K562 (cell line): ENCODE data around the gene NDUFV2.

Experiments used
- ATF7 ChIP-seq: fragments of 450-650 bp; IDR thresholded peaks from 2 replicates; pipeline ENCODE4 v1.7.1; 2014; ENCODE audit warnings: mild to moderate bottlenecking, moderate library complexity
- KDM5B ChIP-seq: fragments of 200-600 bp; sonication (generic); IDR thresholded peaks from 2 replicates; pipeline ENCODE4 v1.6.1; 2012; ENCODE audit warnings: low read depth, mild to moderate bottlenecking, moderate library complexity, low read length, control low read depth, inconsistent platforms; ENCODE audit not compliant: insufficient replicate concordance
- MYC ChIP-seq, 2 experiments: fragments of 250-450 bp in 1 of 2; sonication (Bioruptor Pico) in 1 of 2; IDR thresholded peaks; 2 replicates each; pipeline versions ENCODE4 v1.5.1 to v1.6.1; 2012 to 2021; ENCODE audit warnings: low read depth in 2 of 2, borderline replicate concordance in 1 of 2, improper control_type of control experiment in 1 of 2, low read length in 1 of 2, mild to moderate bottlenecking in 1 of 2, moderate library complexity in 1 of 2
- POLR2A ChIP-seq: fragments of 450-650 bp; conservative IDR thresholded peaks from 2 replicates; pipeline ENCODE4 v1.6.1; 2016
- SIX5 ChIP-seq, 2 experiments: IDR thresholded peaks; 2 replicates each; pipeline ENCODE4 v1.6.1; 2011; ENCODE audit warnings: low read length in 2 of 2, borderline replicate concordance in 1 of 2, low read depth in 1 of 2, mild to moderate bottlenecking in 1 of 2, moderate library complexity in 1 of 2; ENCODE audit not compliant: insufficient read depth in 1 of 2
- ZNF263 ChIP-seq: sonication (generic); formaldehyde crosslinking; IDR thresholded peaks from 2 replicates; pipeline ENCODE4 v1.8.0; 2022; ENCODE audit warnings: mild to moderate bottlenecking, missing genetic modification reagents, borderline replicate concordance

- TF ChIP-seq ATF7 (no peak), SIX5 (IDR thresholded peaks at IDR 0.05; ENCODE audit: borderline replicate concordance in 1 of 2, insufficient read depth in 1 of 2, low read depth in 1 of 2, low read length in 2 of 2) (no peak), POLR2A (no peak), ZNF263 (CRISPR knock-in tag) (no peak), MYC (IDR thresholded peaks at IDR 0.05; ENCODE audit: low read depth, low read length) (no peak), MYC (CRISPR knock-in tag; IDR thresholded peaks at IDR 0.05; ENCODE audit: borderline replicate concordance, low read depth) (no peak), KDM5B (no peak)
Measured at GRCh38 chr18:9053814-9054213, 48.7 kb upstream of the NDUFV2 start.
